LoVo (cell line): ENCODE measurements around the gene SERP2.

Source experiments
- DNase-seq: peaks from one replicate; pipeline ENCODE4 v3.0.0-alpha.2; 2016; ENCODE audit warnings: low spot score

The SERP2 gene

GRCh38 chr13:44359983-44360375 lies 13.6 kb upstream of the SERP2 start:
- no peak for DNase-seq

GRCh38 chr13:44362394-44363040 lies 11.1 kb upstream of the SERP2 start:
- no peak for DNase-seq

GRCh38 chr13:44363631-44364344 lies 9.8 kb upstream of the SERP2 start:
- no peak for DNase-seq

GRCh38 chr13:44364345-44365000 lies 9.2 kb upstream of the SERP2 start:
- peak; percentile 77 for DNase-seq

- peak; percentile 22 for DNase-seq
Observed at GRCh38 chr13:44365008-44365407, 8.6 kb upstream of the SERP2 start.

- no peak for DNase-seq
Observed at GRCh38 chr13:44365899-44366298, 7.7 kb upstream of the SERP2 start.

GRCh38 chr13:44368062-44368591 lies 5.5 kb upstream of the SERP2 start:
- peak; percentile 43 for DNase-seq

- peak; percentile 76 for DNase-seq
Observed at GRCh38 chr13:44368599-44369368, 4.8 kb upstream of the SERP2 start.

- no peak for DNase-seq
Observed at GRCh38 chr13:44371421-44371820, 2.2 kb upstream of the SERP2 start.

- DNase-seq, result no peak
Observed at GRCh38 chr13:44373247-44373600, 400 bp upstream of the SERP2 start.

GRCh38 chr13:44374348-44374712 lies 706 bp downstream of the SERP2 start:
- no peak for DNase-seq

- DNase-seq, result no peak
Observed at GRCh38 chr13:44378277-44378676, 4.7 kb downstream of the SERP2 start.

GRCh38 chr13:44379885-44380284 lies 6.3 kb downstream of the SERP2 start:
- peak; percentile 45 for DNase-seq

GRCh38 chr13:44380404-44381165 lies 7.0 kb downstream of the SERP2 start:
- no peak for DNase-seq

- DNase-seq, result no peak
Observed at GRCh38 chr13:44382635-44383145, 9.1 kb downstream of the SERP2 start.

GRCh38 chr13:44383945-44384344 lies 10.3 kb downstream of the SERP2 start:
- DNase-seq, result no peak

GRCh38 chr13:44384778-44385177 lies 11.2 kb downstream of the SERP2 start:
- DNase-seq, result no peak

GRCh38 chr13:44385401-44385800 lies 11.8 kb downstream of the SERP2 start:
- DNase-seq, result no peak

- no peak for DNase-seq
Observed at GRCh38 chr13:44385847-44386246, 12.2 kb downstream of the SERP2 start.

- no peak for DNase-seq
Observed at GRCh38 chr13:44386913-44387556, 13.4 kb downstream of the SERP2 start.
